Measurements from ENCODE around the gene LPCAT2.

GRCh38 chr16:55505333-55506015 lies 3.4 kb upstream of the LPCAT2 start:
- TF ChIP-seq HDAC2 (CRISPR knock-in tag; IDR thresholded peaks at IDR 0.05) (no peak), ARID2 (CRISPR knock-in tag; IDR thresholded peaks at IDR 0.05; ENCODE audit: borderline replicate concordance) (no peak), POLR2A (IDR thresholded peaks at IDR 0.05; ENCODE audit: insufficient read depth in 1 of 2, low read depth in 2 of 2, low read length in 2 of 2) (no peak), NFE2L1 (CRISPR knock-in tag; IDR thresholded peaks at IDR 0.05; ENCODE audit: borderline replicate concordance) (no peak), SMAD3 (CRISPR knock-in tag; IDR thresholded peaks at IDR 0.05) (no peak)

Data from HepG2 (cell line).